Stimulated activated CD4-positive, alpha-beta T cell treated with anti-CD3 and anti-CD28 coated beads, Interleukin-4, amount 100 ng/mL, for 4 hours (primary cell): ENCODE results near the gene OR9A2.

Experiments used
- DNase-seq, 2 experiments: peaks; one replicate each; pipeline ENCODE4 v3.0.0-alpha.2; 2020

Gene OR9A2, protein sequence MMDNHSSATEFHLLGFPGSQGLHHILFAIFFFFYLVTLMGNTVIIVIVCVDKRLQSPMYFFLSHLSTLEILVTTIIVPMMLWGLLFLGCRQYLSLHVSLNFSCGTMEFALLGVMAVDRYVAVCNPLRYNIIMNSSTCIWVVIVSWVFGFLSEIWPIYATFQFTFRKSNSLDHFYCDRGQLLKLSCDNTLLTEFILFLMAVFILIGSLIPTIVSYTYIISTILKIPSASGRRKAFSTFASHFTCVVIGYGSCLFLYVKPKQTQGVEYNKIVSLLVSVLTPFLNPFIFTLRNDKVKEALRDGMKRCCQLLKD

GRCh38 chr7:143027032-143027431 is at the start of gene OR9A2:
Gene OR9A2 (minus strand): TSS chr7:143027132. CDS start chr7:143027132, 0 bp downstream.
- no peak for DNase-seq

DNA sequence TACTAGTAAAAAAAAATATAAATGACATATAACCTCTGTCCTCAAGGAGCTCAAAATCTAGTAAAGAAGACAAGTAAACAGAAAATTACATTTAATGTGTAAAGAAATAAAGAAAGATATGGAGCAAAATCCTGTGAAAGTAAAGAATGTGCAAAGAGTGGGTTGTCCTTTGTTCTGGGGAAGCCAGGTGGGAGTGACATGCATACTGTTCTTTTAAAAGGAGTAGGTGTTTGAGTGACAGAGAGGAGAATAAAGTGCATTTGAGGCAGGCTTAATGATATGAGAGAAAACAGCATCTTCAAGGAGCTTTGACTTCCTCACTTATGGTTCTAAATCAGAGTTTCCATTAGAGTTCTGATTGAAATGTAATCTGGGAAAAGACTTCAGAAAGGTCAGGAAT is 47.2 kb upstream of the OR9A2 start:
- no peak for DNase-seq

- no peak for DNase-seq
These were observed 46.6 kb upstream of the OR9A2 start for GRCh38 chr7:143073556-143073955.

- DNase-seq: no peak
These were observed 43.1 kb upstream of the OR9A2 start for GRCh38 chr7:143069912-143070500.

- DNase-seq: no peak
These were observed 41.5 kb upstream of the OR9A2 start for GRCh38 chr7:143068446-143068845.

GRCh38 chr7:143063741-143064140 is 36.8 kb upstream of the OR9A2 start:
- no peak for DNase-seq

DNA sequence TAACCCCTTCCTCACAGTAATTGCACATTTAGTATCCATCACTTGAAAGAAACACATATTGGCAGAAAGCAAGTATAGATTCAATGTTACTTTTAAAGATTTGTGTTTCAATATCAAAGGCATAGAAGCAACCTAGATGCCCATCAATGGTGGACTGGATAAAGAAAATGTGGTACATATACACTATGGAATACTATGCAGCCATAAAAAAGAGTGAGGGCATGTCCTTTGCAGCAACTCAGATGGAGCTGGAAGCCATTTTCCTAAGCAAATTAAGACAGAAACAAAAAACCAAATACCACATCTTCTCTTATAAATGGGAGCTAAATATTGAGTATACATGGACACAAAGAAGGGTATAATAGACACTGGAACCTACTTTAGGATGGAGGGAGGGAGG is 28.8 kb upstream of the OR9A2 start:
- no peak for DNase-seq

GRCh38 chr7:143054621-143055020 is 27.7 kb upstream of the OR9A2 start:
- no peak for DNase-seq

- DNase-seq: no peak
These were observed 25.1 kb upstream of the OR9A2 start, which contains the start of gene OR6V1 for GRCh38 chr7:143052041-143052440. Gene OR6V1 (plus strand): TSS chr7:143052341. CDS start chr7:143052341, 0 bp downstream.

GRCh38 chr7:143050931-143051330 is 24.0 kb upstream of the OR9A2 start:
- DNase-seq: no peak

GRCh38 chr7:143049362-143049761 is 22.4 kb upstream of the OR9A2 start:
- DNase-seq: no peak

GRCh38 chr7:143048827-143049226 is 21.9 kb upstream of the OR9A2 start:
- DNase-seq: no peak

DNA sequence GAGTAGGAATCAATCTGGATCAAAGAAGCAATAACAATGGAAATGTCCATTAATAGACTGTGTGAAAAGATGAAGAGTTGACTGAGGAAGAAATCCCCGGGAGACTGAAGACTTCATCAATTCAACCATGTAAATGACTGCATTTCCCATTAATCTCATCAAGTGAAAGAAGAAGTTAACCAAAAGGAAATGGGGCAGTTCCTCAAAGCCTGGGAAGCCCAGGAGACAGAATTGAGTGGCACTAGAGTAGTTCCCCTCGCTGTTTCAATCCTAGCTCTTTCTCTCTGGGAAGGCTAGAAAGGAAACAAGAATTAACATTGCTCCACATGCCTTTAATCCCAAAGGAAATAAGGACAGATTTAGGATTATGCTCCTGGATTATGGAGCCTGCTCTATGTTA is 20.4 kb upstream of the OR9A2 start:
- DNase-seq: no peak

- no peak for DNase-seq
These were observed 19.5 kb upstream of the OR9A2 start for GRCh38 chr7:143046426-143046851.

GRCh38 chr7:143043391-143043790 is 16.5 kb upstream of the OR9A2 start:
- no peak for DNase-seq

- no peak for DNase-seq
These were observed 15.9 kb upstream of the OR9A2 start for GRCh38 chr7:143042790-143043271.

DNA sequence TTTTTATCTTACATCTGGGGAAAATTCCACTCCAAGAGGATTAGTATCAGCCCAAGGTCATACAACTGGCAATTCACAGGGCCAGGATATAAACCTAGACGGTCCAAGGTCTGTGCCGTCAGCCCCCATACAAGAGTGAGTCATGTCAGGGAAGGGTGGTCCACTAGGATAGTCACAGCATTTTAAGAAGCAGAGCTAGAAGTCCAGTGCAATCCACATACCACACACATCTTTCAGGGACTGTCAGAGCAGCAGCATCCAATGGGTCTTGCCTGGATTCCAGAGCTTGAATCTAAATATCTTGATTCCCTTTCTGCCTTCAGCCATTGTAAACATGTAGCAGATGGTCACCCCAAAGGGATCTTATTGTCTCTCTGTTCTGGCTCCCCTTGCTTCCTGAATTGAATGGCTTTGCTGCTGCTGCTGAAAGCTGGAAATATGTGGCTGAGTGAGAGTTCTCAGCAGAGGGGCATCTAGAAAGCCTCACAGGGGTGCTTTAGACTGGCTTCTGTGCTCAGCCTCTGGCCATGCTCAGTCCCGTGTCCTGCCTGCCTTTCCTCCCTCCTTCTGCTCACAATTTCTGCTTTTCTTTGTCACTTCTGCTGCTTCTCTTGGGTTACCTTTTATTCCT is 15.3 kb upstream of the OR9A2 start:
- DNase-seq: no peak

DNA sequence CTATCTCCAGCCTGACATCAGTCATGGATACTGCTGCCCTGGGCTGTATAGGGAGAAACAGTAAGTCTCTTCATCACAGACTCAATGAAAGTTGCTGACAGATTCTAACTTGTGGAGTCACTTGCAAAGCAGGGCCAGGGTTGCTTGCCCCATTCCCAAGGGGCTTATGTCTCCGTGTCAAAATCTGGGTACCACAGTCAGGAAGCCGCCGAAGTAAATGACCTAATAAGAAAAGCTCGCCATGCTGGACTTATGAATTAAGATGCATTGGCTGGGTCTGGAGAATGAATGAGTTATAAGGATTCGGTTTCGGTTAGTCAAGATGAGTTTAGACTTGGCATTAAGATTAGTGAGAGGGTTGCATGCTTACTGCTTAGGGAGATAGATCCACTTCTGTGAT is 14.4 kb upstream of the OR9A2 start:
- DNase-seq: no peak

- DNase-seq: no peak
These were observed 13.3 kb upstream of the OR9A2 start for GRCh38 chr7:143040209-143040715.

DNA sequence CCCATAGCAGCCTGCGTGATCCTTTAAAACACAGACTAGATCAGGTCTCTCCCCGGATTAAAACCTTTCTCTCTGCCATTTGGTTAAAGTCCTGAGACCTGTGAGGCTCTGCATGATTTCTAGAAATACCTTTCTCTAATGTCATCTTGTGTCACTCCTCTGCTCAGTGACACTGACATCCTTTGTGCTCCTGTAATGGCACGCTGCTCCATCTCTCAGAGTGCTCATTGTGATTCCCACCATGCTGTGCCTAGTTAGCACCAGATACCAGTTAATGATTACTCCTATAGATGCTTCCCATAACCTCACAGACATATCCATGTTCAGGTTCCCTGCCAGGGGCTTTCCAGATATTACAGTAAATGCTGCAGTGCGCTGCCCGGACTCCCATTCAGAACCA is 11.7 kb upstream of the OR9A2 start:
- no peak for DNase-seq

- no peak for DNase-seq
These were observed 751 bp upstream of the OR9A2 start for GRCh38 chr7:143027683-143028082.

DNA sequence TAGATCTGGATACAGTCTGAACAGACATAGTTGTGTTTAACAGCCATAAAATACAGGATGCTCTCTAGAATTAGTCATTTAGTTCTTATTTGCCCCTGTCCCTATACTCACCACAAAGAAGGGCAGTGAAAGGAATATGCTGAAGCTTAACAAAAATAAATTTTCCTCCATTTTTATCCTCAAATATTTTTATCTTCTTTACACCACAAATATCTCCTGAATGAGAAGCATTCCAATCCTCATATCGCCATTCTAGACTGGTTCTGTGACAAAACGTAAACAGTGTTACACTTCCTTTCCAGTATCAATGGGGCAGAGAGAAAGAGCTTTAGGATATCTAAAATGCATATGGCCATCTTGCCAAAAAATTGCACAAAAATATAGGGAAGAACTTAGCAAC is 1.6 kb downstream of the OR9A2 start:
- no peak for DNase-seq

DNA sequence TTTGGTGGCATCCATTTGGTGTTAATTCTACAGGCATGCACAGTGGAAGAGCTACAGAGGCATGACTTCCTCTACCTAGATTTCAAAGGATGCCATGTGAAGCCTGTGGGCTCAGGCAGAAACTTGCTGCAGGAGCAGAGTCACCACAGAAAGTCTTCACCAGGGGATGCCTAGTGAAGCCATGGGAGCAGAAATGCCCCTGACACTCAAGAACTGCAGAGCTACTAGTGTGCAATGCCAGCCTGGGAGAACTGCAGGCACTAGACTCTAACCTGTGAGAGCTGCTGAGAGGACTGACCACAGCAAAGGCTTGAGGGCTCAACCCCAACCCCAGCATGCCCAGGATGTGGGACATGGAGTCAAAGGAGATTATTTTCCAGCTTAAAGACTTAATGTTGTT is 3.9 kb downstream of the OR9A2 start:
- no peak for DNase-seq

GRCh38 chr7:143018931-143019330 is 8.0 kb downstream of the OR9A2 start:
- no peak for DNase-seq
